GM18526 (cell line): Measurements from ENCODE around the gene CFAP58.

Experiments
- POLR2A ChIP-seq: IDR thresholded peaks from 3 replicates; pipeline ENCODE4 v1.6.1; 2011; ENCODE audit not compliant: insufficient read length; ENCODE audit errors: extremely low read depth

The CFAP58 gene

DNA sequence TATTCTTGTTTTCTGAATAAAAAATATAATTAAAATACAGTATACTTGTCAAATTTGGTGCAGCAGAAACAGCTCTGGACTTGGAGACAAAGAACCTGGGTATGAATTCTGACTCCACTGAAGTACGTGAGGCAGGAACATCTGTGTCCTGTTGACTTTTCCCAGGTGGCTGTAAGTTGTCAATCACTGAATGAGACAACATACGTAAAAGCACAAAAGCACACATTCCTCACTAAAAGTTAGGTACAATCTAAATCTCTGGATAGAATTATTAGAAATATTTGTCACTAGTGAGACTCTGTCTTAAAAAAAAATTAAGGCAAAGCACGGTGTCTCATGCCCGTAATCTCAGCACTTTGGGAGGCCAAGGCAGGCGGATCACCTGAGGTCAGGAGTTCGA lies 18.1 kb downstream of the CFAP58 start:
- no peak for TF ChIP-seq POLR2A

DNA sequence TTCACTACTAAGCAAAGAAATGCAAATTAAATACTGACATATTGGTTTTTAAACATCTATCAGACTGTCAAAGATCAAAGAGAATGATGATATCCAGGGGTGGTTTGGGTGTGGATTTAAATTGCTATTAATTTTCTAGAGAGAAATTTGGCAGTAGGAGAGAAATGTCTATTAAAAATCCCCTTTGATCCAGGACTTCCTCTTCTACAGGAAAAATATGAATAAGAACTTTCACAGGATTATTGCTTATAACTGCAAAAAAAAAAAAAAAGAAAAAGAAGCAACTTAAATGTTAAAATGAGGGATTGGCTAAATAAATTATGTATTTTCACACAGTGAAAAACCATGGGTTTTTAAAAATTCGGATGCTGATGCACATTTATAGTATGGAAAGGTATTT lies 21.0 kb downstream of the CFAP58 start:
- TF ChIP-seq POLR2A: no peak

DNA sequence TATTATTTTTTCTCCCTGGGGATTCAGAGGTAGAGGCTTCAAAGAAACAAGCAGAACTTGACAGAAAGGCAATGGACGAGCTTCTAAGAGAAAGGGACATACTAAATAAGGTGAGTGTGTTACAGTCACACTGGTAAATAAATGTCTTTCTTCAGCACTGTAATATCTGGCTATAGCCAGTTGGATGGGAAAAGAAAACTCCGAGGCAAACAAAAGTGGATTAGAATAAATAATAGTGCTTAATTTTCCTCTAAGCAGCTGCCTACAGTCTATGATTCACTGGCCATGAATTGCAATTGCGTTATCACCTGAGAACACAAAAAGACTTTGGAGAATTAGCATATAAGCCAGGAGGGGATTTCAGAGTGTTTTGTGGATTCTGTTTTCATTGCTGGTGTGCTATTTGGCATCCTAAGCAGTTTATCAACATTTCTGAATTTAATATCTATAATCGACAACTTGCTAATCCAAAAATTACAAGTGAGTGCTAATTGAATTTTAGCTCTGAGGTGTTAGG lies 23.2 kb downstream of the CFAP58 start:
- TF ChIP-seq POLR2A: no peak

DNA sequence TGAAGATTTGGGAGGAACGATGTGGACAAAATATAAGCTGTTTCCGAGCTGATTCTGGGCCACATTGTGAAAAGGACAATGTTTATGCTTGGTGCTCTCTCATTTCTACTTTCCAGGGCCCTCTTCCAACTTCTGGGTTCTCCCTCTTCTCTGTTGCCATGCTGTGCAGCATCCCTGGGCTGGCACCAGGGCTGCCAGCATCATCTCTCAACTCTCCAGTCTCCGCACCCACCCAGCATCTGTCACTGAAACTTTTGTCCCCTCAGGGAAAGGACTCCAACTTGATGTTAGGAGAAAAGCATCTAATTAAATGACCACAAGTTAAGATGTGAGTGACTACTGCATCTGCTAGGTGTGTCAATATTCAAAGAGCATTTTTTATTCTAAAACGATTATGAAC lies 26.7 kb downstream of the CFAP58 start:
- no peak for TF ChIP-seq POLR2A

DNA sequence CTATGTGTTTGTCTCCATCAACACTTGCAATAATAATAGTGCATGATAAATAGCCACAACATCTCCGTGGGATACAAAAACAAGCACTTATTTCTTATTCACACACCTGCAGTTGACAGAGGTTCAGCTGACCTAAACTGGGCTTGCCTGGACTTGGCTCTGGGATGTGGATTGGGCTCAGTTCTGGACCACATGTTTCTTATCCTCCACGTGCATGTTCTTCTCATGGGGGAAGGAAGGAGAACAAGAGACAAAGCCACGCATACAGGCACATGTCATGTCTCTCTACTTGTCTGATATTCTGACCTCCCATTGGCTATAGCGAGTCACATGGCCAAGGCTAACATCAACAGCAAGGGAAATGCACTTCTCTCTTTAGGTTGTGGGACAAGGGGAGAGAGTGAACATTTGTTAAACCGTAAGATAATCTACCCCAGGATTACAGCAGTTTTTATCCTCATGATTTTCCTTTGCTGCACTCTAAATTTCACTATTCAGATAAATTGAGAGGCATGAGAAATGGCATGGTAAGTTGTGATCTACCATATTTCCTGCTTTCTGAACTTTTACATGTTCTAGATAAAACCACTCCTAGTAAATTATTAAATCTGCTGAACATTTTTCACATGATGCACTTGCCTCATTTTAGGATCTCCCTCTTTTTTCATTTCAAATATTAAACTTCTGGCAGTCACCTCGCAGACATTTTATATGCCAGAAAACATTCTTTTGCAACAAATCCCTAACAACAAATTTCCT lies 33.7 kb downstream of the CFAP58 start:
- no peak for TF ChIP-seq POLR2A

DNA sequence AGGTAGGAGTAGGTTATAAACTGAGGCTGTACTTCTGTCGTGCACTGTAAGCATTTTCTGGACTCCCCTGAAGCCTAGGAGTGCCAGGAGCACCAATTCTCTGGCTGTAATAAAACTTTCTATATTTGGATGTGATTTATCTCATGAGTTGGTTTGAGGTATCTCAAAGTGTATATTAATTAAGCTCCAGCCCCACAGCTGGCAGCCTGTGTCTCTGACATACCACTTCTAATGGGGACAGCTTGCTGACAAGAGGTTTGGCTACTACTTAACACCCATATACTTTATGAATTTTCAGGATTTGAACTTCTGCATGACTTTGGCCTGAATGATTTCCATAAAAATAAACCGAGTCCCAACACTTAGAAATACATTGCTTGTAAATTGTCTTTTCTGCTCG lies 35.2 kb downstream of the CFAP58 start:
- TF ChIP-seq POLR2A: no peak

DNA sequence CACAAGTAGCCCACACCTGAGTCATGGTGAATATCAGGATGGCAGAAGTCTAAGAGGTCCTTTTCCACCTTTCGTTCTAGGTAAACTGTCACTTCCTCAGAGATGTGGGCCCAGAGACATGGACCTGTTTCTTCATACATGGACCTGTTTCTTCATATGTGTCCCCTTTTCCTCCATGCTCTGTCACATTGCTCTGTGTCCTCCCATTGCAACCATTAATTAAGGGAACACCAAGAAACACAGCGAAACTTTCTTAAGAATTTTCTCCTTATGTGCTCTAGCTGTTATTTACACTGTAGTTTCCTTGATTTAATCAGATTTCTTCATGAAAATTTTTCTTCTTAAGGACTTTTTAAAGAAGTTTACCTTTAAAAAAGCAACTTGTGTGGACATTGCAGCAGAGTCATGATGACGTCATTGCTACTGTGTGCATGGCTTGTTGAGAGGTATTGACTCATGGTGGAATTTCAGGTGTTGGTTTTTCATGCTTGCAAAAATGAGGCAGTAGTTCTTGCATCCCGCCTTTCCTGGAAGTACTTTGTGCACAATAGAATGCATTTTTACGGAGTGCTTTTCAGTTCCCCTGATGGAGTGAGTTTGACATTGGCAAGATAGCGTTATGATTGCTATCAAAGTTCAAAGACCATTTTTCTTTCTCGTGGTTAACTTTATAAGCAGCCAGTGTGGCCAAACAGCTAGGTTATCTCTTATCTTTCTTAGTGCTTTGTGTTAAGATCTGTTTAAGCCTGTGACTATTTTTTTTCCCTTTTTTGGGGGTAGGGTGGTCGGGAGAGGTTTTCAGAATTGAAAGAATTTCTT lies 37.7 kb downstream of the CFAP58 start:
- no peak for TF ChIP-seq POLR2A

DNA sequence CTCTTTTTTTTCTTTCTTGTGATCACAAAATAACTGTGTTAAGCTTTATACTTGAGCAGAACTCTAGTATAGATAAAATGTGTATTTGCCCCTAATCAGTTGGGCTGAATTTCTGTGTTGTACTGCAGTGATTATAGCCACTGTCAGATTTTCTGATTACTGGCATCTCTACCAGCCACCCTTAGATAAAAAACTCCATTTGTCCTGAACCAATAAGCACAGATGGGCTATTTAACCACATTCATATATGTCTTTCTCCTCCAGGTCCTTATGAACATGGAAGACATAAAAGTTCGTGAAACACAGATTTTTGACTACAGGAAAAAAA lies 38.3 kb downstream of the CFAP58 start:
- TF ChIP-seq POLR2A: no peak

DNA sequence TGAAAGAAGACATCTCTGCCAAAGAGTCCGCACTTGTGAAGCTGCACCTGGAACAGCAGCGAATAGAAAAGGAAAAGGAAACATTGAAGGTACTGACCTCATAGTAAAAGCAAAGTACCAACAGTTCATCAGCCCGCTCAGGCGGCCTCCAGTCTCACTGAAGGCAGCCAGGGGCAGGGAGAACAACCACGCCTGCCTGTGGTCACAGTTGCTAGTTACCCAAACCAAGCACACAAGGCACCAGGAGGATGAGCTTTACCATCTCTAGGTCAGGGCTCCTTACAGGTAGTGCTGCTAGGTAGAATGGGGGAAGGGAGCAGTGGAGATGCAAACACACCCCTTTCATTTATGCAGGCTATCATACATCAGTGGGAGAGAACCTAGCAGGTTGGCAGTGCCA lies 39.8 kb downstream of the CFAP58 start:
- TF ChIP-seq POLR2A: no peak

DNA sequence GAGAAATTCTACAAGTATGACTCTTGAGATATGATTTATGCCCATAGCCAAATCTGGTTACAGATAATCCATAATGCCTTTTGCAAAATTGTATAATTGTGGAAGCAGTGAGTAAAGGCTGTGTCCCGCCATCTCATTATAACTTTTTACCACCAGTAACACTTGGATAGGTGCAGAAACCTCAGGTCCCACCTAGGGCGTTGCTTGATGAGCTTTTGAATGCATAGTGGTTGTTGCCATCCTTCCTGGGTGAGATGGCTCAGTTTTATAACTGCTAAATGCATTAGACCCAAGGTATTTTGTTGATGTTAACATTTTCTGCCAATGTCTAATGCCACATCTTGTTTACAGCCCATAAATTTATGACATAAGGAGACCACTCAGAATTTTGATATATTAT lies 42.9 kb downstream of the CFAP58 start:
- no peak for TF ChIP-seq POLR2A

DNA sequence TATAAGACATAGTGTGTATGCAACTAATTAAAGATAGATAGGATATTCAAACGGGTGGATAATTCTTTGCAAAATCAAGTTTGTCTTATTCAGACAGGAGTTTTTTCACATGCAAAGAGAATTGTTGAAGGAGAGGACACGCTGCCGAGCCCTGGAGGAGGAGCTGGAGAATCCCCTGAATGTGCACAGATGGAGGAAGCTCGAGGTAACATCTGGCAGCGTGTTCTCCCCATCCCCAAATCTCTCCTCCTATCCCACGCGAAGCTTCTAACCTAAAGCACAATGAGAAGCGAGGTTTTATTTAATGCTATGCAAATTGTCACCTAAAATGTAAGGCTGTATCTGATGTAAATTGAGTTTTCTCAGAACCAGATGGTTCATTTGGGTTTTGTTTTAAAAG lies 50.0 kb downstream of the CFAP58 start:
- TF ChIP-seq POLR2A: no peak

DNA sequence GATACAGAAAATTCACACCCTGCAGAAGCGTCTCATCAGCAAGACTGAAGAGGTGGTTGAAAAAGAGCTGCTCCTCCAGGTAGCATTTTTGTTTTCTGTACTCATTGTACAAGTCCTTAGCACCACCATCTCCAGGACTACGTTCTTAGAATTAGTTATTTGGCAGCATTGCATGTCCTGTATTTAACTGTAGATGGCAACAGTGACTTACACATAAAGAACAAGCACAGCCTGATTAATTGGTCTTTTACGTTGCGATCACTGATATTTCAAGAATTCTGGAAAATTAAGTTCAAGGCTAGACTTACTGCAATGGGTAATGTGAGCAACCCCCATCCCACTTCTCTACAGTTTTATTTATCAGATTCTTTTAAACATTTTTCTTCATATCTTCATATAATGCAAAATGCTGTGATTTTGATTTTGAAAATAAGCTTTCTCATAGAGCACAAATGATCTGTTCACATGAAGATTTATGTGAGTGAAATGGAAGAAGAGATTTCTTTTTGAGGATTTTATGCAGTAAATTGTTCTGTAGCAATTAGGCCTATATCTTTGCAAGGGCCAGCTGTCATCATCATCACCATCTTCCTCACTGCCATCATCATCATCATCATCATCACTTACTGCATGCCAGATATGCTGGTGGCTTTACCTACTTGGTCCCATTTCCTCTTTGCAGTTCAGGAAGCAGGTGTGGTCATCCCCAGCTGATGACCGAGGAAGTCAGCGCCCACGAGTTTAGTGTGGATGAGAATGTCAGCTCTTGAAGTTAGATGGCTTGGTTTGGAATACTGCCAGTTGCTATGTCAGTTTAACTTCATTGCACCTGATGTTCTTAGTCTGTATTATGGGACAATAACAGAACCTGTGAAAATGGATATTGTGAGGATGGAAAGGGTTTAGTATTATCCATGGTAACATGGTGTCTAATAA lies 53.4 kb downstream of the CFAP58 start:
- TF ChIP-seq POLR2A: no peak

DNA sequence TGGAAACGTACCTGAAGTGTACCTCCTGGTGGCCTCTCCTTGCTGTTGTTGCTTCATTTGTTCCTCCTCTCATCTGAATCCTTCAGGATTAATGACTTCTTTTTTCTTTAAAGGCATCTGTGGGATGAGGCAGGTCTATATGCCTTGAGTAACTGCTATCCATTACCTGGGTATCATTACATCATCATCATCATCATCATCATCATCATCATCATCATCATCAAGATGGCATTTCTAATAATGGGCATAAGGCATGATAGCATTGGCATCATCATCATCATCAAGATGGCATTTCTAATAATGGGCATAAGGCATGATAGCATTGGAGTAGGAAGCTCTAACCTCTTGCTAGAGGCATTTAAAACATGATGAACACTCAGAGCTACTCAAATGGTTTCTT lies 59.9 kb downstream of the CFAP58 start:
- TF ChIP-seq POLR2A: no peak

DNA sequence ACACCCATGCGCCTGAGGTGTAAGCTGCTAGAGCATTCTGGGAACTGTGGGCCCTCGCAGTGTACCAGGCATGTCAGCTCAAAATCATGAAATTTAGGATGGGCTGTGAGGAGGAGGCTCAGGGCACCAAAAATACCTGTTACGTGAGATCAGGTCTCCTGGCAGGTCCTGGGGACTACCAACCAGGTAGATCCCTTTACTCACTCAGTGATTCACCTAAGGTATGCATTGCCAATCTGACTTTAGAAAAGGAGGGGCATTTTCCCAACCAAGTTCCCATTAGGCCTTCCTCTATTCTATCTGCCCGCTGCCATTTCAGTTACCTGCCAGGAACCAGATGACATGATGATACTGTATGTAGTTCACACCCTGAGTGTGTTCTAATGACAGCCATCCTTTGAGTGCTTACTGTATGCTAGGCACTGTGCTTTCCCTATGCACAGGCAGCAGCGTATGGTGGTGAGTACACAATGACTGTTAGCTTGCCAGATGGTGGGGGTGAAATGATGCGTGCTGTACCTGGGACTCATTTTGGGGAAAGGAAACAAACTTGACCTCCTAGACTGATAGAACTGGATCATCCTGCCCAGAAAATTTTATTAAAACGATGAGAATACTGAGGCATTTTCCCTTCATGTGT lies 62.0 kb downstream of the CFAP58 start:
- no peak for TF ChIP-seq POLR2A

DNA sequence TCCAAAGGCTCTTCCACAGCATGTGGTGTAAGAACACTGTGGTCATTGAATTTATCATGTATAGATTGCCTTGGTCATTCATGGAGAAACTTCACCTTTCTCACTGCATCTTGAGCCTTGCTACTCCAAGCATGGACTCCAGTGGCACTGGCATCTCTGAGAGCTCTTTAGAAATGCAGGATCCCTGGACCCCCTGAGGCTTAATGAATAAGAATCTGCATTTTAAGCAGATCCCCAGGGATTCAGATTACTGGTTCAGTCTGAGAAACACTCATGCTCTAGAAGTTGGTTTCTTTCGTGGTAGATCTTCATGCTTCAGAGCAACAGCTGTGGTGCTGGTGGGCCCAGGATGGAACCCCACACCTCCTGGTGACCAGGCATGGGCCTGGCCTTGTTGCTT lies 63.2 kb downstream of the CFAP58 start:
- TF ChIP-seq POLR2A: no peak
